ENCODE data around the gene WFS1.

GRCh38 chr4:6256141-6256540 lies 13.5 kb upstream of the WFS1 start:
- TF ChIP-seq CTCF (IDR thresholded peaks at IDR 0.05 in 8 of 11, conservative IDR thresholded peaks at IDR 0.05 in 3 of 11), result no peak
- no peak for TF ChIP-seq POLR2A (IDR thresholded peaks at IDR 0.05)
